Daoy (cell line): ENCODE data around the gene CCDC73. TPM values are rescaled to one million over a fixed set of nuclear protein-coding genes. Genes with fewer than 3 reads are reported as not detected.
A peak's percentile ranks its signal among the peaks of the same experiment; 100 is the strongest.
"Not testable (repeated sequence)": the region's sequence is repeated elsewhere in the genome, so short reads cannot be mapped to it uniquely, and the experiment has no call there.

ENCODE experiments used
- DNase-seq: peaks from one replicate; pipeline ENCODE4 v3.0.0-alpha.2; 2015; ENCODE audit warnings: low read depth
- total RNA-seq: library from RNA; depleted of rRNA; stranded (reverse); fragments of >200 nt; shearing (Covaris generic); gene quantifications from 2 replicates; pipeline ENCODE4 v1.2.3, GENCODE V29; 2014

The CCDC73 gene
- total RNA-seq, 1 experiment from 2014 or later: not detected

DNA sequence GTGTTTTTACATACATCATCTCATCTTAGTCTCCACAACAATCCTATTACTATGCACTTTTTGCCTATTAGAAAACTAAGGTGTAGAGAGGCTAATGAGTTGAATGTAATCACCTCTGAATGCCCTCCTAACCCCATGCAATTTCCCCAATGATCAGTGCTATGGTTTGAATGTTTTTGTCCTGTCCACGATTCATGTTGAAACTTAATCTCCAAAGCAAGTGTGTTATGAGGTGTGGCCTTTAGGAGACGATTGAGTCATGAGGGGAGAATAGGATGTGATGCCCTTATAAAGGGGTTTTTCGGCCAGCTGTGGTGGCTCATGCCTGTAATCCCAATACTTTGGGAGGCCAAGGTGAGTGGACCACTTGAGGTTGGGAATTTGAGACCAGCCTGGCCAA lies 2.0 kb upstream of the CCDC73 start:
- peak; percentile 24 for DNase-seq

DNA sequence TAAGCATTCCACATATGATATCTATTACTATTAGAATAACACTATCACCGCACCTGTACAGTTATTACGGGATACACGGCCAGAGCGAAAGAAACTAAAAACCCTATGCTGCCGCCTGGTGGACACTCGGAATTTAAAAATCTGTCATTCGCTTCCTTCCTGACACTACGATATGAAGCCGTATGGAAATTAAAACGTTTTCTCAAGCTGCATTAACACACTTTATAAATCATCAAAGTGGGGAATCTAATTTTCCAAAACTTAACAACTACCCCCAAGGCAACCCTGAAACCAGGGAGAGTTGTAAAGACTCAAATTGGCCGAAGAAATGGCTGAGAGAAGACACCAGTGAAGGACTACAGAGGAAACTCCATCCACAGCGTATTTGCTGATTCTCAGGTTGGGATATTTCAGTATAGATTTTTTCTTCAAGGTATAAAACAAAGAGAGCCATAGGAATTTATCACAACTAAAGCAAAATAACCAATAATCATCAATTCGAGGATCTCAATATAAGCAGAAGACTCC lies 1.4 kb downstream of the CCDC73 start:
- DNase-seq: peak; percentile 37

DNA sequence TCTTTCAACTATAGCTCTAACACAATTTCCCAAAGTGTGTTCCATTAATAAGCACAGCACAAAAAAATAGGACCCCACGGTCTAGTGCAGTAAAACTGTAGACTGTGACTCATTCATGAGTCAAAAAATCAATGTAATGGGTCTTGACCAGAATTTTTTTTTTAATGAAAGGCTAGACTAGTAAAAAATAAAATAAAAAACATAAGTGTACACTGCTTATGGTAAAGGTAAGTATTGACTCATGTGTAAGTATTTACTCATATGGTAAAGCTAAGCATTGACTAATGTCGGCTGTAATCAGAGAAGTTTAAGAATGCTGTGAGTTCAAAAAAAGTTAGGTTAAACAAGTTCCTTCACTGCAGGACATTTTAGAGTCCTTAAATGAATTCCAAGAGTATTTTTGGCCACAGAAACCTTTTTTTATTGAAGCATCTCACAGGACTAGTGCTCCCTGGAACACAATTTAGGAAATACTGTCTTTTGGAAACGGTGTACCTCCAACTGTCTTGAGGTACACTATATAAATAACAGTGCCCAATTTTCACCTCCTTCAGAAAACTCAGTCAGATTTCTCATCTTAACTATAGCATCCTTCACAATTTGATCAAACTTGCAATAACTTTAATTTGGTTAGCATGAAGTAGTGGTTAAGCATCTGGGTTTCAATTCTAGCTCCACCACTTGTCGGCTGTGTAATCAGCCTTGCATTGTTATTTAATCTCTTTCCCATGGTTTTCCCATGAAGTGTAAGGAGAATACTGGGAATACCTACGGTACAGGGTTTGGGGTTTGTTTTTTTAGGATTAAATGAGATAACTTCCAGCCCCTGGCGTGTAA lies 2.1 kb downstream of the CCDC73 start:
- DNase-seq: peak; percentile 28

DNA sequence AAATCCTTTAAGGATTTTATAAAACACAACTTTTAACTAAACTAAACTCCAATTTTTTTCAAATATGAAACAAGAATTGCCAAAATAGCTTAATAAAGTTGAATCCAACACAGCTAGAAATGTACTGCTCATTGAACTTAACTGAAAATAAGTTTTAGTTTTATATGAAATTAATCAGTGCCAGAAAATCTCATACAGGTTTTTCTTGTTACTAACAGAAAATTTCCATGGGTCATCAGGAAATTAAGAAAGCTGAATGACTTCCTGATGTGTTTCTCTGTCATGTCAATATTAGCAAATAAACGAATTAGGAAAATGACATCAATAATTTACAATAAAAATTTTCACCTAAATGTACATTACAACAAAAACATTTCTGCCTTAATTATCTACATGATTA lies 3.5 kb downstream of the CCDC73 start:
- DNase-seq: no peak

DNA sequence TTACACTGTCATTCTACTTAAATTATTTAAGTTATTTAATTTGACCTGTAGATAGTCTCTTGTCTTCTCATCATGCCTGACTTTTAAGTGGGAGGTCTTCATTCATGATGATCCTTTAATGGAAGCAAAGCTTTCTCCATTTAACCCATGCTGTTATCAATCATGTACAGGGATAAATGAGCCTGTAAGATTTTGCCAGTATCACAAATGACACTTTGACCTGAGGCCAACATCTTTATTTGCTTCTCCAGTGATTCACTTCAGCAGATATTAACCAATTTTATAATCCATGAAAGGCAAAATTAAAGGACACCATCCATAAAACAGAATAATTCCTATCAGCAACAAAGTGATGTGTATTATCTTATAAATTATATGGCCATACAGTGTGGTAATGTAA lies 7.7 kb downstream of the CCDC73 start:
- DNase-seq: no peak

DNA sequence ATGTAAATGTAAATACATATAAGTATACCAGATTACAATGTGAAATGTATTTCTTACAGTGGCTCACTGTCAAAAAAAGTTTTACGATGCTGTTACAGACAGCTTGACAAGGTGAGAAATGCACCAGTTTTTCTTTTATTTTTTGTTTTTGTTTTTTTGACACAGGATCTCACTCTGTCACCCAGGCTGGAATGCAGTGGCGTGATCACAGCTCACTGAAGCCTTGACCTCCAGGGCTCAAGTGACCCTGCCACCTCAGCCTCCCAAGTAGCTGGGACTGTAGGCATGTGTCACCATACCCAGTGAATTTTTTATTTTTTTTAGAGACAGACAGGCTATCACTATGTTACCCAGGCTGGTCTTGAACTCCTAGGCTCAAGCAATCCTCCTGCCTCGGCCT lies 9.2 kb downstream of the CCDC73 start:
- no peak for DNase-seq

DNA sequence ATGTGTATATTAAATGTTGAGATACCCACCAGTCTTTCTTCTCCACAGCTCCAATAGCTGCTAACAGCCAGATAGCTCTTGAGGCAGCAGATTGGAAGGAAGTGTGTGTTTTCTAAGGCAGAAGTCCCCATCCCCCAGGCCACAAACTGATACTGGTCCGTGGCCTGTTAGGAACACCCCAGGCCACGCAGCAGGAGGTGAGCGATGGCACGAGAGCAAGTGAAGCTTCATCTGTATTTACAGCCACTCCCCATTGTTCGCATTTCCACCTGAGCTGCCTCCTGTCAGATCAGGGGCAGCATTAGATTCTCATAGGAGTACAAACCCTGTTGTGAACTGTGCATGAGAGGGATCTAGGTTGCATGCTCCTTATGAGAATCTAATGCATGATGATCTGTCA lies 12.7 kb downstream of the CCDC73 start:
- DNase-seq: no peak

DNA sequence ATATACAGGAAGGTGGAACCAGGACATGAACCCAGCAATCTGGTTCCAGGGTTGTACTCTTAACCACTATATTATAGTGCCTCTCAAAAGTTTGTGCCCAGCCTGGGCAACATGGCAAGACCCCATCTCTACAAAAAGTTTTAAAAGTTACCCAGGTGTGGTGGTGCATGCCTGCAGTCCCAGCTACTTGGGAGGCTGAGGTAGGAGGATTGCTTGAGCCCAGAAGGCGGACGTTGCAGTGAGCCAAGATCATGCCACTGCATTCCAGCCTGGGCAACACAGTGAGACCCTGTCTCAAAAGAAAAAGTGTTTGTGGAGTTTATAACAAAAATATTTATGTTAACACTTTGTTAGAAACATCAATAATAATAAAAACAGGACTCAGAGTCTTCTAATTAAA lies 13.6 kb downstream of the CCDC73 start:
- not testable (repeated sequence) for DNase-seq

DNA sequence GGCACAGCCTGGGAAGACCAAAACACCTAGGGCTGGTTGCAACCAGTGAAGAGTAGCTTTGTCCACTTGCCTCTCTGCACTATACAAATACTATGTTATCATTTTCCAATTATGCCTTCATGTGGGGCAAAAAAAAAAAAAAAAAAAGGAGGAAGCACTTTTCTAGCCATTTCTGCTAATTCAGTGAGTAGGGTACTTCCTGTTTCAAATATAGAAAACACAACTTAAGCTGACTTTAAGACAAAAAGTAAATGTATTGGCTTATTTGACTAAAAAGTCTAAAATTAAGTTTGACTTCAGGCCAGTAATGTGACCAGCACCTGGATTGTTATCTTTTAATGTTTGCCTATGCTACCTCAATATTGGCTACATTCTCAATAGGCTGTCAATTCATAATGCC lies 15.3 kb downstream of the CCDC73 start:
- DNase-seq: no peak

DNA sequence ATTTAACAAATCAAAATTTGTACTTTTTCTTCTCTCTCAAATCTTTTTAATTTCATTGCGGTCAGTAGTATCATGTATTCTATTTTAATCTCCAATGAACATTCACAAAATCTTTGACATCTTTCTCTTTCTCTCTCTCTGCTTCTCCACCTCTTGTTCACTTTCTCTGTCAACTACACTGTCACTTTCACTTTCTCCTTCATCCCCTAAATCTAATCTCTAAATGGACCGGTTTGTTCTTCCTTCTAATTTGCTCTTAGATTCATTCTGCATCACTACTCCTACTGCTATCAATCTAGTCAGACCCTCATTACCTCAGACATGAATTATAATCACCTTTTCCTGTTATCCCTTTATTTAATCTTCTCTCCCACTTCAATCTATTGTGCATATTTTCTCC lies 18.6 kb downstream of the CCDC73 start:
- no peak for DNase-seq

DNA sequence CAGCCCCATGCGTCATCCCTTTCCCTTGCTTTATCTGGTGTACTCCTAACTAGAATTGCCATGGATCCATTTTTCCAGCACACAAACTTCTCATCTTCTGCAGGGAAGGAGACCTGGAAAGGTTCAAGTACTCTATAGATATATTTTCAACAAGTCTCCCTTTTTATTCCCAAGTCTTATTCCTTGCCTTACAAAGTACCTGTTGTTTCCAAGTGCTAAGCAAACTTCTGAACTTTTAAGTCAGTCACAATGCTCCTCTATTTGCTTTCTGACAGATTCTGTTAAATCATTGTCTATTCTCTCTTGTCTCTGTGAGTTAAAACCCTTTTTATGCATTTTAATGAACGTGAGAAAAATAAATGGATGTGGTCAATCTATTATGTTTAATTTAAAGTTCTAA lies 20.4 kb downstream of the CCDC73 start:
- DNase-seq: no peak

DNA sequence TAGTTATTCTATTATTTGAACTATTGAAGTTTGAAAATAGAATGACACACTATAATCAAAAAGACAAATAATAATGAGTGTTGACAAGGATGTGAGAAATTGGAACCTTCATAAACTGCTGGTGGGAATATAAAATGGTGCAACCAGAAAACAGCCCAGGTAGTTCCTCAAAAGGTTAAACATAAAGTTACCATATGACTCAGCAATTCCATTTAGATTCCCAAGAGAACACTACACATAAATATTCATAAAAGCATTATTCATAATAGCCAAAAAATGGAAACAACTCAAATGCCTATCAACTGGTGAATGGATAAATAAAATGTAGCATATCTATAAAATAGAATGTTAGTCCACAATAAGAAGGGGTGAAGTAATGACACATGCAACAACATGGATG lies 21.7 kb downstream of the CCDC73 start:
- no peak for DNase-seq

DNA sequence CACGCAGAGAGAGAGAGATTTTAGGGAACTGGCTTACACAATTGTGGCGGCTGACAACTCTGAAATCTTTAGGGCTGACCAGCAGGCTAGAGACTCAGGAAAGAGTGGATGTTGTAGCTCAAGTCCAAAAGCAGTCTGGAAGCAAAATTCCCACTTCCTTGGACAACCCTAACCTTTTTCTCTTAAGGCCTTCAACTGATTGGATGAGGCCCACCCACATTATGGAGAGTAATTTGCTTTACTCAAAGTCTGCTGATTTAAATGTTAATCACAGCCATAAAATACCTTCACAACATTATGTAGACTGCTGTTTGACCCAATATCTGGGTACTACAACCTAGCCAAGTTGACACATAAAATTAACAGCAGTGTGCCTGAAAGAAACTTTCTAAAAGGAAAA lies 32.7 kb downstream of the CCDC73 start:
- DNase-seq: not testable (repeated sequence)

DNA sequence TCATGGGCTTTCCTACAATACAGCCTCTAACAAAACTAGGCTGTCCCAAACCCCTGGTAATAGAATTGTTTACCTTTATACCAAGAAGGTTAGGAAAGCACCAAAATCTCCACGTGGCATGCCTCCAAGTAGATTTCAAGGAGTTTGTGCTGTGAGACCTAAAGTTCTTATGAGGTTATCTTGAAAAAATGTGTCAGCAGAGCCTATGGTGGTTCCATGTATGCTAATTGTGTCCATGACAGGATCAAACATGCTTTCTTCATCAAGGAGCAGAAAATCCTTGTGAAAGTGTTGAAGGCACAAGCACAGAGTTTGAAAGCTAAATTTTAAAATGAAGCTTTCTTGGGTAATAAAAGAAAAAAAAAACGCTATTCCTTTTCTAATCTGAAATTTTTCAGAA lies 36.2 kb downstream of the CCDC73 start:
- no peak for DNase-seq

DNA sequence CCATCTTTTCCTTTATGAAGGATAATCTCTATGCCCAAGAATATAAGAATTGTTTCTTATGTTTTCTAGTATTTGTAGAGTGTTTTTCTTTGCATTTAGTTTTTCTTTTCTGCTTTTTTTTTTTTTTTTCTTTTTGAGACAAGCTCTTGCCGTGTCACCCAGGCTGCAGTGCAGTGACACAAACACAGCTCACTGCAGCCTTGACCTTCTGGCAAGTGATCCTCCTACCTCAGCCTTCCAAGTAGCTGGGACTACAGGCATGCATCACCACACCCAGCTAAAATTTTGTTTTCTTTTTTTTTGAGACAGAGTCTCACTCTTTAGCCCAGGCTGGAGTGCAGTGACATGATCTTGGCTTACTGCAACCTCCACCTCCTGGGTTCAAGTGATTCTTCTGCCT lies 41.3 kb downstream of the CCDC73 start:
- DNase-seq: not testable (repeated sequence)

DNA sequence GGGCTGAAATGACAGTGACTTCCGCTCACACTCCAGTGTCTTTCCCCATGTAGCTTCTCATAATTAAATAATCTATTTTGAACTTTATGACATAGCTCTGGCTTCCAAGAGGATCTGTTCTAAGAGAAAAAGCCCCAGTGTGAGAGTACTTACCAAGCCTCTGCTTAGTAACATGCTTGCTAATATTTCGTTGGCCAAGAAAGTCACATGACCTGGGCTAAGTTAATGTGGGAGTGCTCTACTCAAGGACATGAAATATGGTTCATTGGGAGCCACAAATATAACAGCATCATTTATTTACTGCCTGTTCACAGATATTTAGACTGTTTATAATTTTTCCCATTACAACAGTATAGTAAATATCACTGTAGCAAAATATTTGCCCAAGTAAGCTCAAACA lies 42.5 kb downstream of the CCDC73 start:
- DNase-seq: no peak

DNA sequence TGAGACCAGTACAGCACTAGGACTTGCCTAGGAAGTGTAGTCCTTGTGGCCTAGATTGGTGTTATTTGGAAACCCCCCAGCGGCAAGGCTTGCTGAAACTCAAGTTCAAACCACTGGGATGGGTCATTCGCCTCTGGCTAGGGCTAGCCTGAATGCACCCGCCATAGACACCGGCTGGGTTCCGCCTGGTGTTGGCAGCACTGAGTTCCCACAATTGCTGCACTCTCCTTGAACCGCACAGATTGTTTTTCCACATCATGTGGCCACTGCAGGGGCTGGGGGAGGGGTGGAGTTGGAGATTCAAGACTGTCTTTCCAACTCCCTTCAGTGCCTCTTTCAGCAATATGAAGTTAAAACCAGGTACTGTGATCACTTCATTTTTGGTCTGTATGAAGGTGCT lies 43.1 kb downstream of the CCDC73 start:
- peak; percentile 28 for DNase-seq

DNA sequence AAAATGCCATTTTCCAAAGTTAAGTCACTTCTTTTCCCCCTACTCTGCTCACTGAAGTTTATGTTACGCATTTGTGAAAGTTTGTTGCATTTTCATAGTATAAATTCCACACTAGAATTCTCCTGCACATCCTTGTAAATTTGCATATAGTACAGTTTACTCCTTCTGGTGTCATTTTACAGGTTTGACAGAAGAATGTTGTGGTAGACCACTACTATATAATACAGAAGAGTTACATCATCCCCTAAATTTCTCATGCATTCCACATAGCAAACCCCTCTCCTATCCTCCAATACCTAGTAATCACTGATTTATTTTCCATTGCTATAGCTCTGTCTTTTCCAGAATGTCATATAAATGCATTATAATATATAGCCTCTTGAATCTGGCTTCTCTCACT lies 64.5 kb downstream of the CCDC73 start:
- DNase-seq: no peak

DNA sequence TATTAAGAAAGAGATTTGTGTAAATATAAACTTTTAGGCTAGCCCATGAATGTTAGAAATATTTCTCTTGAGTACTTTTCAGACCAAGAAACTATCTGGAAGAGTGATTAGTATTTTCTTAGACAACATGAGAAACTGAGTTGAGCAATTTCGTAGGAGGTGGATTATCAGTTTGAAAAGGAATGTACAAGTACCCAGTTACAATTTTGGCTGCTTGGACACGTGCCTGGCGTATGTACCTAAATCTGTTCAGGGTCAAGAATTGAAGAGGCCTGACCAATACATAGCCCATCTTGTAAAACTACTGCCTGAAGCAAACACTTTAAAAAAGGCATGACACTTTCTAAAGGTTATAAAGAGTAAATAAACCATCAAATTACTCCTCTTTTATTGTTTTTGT lies 71.1 kb downstream of the CCDC73 start:
- no peak for DNase-seq

DNA sequence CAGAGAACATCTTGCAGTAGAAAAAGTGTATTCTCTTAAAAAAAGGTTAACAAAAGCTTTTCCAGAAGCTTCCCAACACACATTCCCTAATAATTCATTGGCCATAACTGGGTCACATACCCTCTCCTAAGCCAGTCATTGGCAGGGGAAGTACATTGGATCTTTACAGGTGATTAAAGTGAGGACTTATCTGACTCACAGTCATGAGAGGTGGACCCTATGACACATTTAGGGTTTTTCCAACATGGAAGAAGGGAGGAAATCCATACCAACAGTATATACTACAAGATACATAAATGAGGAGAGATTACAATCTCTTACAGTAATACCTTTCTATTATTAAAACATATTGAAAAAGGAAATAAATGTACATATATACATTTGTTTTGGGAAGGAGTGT lies 72.2 kb downstream of the CCDC73 start:
- peak; percentile 27 for DNase-seq

DNA sequence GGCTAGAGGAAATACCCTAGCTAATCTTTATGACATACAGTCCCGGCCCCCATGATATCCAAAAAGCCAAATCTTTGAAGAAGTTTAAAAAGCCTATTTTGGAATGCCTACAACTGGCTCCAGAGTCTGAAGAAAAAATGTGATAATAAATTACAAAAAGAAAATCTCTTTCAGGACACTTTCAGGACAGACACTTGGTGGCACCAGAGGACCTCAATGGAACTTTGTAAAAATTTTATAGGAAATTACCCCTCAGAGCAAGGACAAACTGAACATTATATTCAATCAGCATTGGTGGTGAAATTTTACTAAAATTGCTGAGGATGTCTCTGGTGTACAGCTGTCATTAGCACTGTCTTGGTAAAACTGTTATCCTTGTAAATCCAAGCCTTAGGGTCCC lies 81.0 kb downstream of the CCDC73 start:
- no peak for DNase-seq

DNA sequence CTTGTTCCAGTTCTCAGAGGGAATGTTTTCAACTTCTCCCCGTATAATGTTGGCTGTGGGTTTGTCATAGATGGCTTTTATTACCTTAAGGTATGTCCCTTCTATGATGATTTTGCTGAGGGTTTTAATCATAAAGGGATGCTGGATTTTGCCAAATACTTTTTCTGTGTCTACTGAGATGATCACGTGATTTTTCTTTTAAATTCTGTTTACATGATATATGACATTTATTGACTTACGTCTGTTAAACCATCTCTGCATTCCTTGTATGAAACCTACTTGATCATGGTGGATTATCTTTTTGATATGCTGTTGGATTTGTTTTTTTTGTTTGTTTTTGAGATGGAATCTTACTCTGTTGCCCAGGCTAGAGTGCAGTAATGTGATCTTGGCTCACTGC lies 85.5 kb downstream of the CCDC73 start:
- not testable (repeated sequence) for DNase-seq

DNA sequence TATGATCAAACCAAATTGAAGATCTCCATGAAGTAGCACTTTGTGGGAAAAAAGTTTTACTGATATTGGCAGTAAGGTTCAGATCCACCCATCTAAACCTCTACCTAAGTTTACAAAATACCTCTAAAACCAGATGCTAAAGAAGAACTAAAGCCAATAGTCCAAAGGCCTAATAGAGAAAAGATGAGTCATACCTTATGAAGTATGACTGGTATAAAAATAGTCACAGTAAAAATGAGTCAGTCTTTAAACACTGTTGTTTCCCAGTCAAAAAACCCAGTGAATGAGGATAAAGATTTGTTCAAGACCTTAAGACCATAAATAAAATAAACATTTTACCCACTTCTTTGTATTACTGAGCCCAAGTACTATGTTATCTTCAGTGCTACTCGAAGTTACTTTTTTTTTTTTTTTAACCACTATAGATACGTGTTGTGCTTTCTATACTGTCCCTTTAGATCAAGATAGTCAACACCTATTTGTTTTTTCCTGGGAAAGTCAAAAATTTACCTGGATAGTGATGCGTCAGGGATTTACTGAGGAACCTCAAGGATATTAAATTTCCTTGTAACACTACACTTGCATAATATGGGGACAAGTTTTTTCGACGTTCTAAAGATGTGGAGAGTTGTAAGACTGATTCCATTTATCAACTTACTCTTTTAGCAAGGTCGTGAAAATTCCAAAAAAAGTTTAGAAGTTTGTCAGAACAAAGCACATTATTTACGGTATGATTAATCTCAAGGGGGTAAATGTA lies 87.3 kb downstream of the CCDC73 start:
- peak; percentile 66 for DNase-seq
